ENCODE data around the gene FUOM. TPM values are rescaled to one million over a fixed set of nuclear protein-coding genes. Genes with fewer than 3 reads are reported as not detected.

The FUOM gene
- total and polyA plus RNA-seq, 9 of the 15 experiments (the other 6 are each of a cell fraction or from before 2014, with no cell fraction given) = 1.8 to 96.1 (median 27.0) TPM

DNA sequence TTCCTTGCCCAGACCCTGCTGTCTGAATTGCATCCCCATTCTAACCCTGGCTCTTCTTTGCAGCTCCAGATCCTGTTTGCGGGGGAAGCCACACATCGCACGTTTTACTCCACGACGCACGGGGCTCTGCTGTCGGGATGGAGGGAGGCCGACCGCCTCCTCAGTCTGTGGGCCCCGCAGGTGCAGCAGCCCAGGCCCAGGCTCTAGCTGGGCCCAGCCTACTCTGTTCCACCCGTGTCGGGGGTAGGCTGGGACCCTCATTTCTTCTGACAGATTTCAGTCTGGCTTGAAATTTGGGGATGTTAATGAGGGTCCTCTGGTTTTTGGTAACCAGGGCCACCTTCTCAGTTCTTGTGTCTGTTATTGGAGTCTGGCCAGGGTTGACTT, 33.4 kb upstream of the FUOM start:
- Histone ChIP-seq H3K9me3 (replicated peaks; ENCODE audit: control insufficient read depth, insufficient read depth, low read depth, low read length) (no peaks in the 10 kb centered on the region), H4K20me1 (replicated peaks; ENCODE audit: control insufficient read depth, insufficient read depth, low read length) (no peaks in the 10 kb centered on the region), H3K9me1 (ENCODE audit: control insufficient read depth, insufficient read depth, low read length) (no peaks in the 10 kb centered on the region), H3K79me2 (ENCODE audit: control insufficient read depth, insufficient read depth, low read length) (peaks cover 19% of the 10 kb centered on the region), H2AFZ (ENCODE audit: low read depth, low read length) (no peak overlapping the region), H3K4me2 (ENCODE audit: insufficient read depth, low read length) (peak overlapping the region; percentile 92), H3K36me3 (ENCODE audit: control insufficient read depth, insufficient read depth, low read length) (peaks cover 11% of the 10 kb centered on the region; the same call in 1 of the 3 replicates), H3K27me3 (ENCODE audit: control insufficient read depth in 2 of 2, insufficient read depth in 2 of 2, low read length in 2 of 2) (no peaks in the 10 kb centered on the region), H3K4me3 (no peak overlapping the region), H3K27ac (ENCODE audit: extremely low read depth, low read depth, low read length) (peak overlapping the region; percentile 83; the same call in 2 of the 3 replicates), H3K4me1 (replicated peaks in 1 of 2; ENCODE audit: control insufficient read depth in 2 of 2, insufficient read depth in 2 of 2, low read length in 2 of 2) (peaks cover 17 to 65% of the 10 kb centered on the region in 2 experiments), H3K9ac (ENCODE audit: insufficient read depth in 1 of 2, low read depth in 2 of 2, low read length in 2 of 2) (peak overlapping the region in 1 of 2 experiments; percentile 52; a peak in 2 of 4 replicates)
- BruUV-seq (replicated peaks) = no TSS peak
- FAIRE-seq (no peak), ATAC-seq (no peak), DNase-seq (ENCODE audit: extremely low read depth in 1 of 4, low spot score in 3 of 4) (no peak)
- CTCF ChIA-PET (ENCODE audit: low intra/inter-chr PET ratio) = no interaction called here
- POLR2A ChIA-PET = interaction anchor here (1.6 kb wide), 1 partner anchor 14 kb away, joined by 5 read pairs; no protein-coding TSS in a partner anchor
- in situ Hi-C loops (cut with MboI) (no loop called here), intact Hi-C loops (cut with micrococcal nuclease) (loop anchor here (5.0 to 10.0 kb wide), 2 partner anchors 34 to 66 kb away; partner anchors contain the start of gene FUOM)
- 94% methylated on average over 12 of the region's 12 CpGs for WGBS (ENCODE audit: insufficient coverage, low coverage, missing lambda C conversion rate)
- TF ChIP-seq NFXL1 (CRISPR knock-in tag; IDR thresholded peaks at IDR 0.05) = no peak
- TF ChIP-seq SAFB (IDR thresholded peaks at IDR 0.05; ENCODE audit: borderline replicate concordance, low read depth, low read length) = no peak
- TF ChIP-seq SUPT5H (IDR thresholded peaks at IDR 0.05) = no peak
- TF ChIP-seq BACH1 (tag; IDR thresholded peaks at IDR 0.05) = no peak
- no peak for TF ChIP-seq CBFB (CRISPR knock-in tag; IDR thresholded peaks at IDR 0.05)
- TF ChIP-seq, protein P1, sequence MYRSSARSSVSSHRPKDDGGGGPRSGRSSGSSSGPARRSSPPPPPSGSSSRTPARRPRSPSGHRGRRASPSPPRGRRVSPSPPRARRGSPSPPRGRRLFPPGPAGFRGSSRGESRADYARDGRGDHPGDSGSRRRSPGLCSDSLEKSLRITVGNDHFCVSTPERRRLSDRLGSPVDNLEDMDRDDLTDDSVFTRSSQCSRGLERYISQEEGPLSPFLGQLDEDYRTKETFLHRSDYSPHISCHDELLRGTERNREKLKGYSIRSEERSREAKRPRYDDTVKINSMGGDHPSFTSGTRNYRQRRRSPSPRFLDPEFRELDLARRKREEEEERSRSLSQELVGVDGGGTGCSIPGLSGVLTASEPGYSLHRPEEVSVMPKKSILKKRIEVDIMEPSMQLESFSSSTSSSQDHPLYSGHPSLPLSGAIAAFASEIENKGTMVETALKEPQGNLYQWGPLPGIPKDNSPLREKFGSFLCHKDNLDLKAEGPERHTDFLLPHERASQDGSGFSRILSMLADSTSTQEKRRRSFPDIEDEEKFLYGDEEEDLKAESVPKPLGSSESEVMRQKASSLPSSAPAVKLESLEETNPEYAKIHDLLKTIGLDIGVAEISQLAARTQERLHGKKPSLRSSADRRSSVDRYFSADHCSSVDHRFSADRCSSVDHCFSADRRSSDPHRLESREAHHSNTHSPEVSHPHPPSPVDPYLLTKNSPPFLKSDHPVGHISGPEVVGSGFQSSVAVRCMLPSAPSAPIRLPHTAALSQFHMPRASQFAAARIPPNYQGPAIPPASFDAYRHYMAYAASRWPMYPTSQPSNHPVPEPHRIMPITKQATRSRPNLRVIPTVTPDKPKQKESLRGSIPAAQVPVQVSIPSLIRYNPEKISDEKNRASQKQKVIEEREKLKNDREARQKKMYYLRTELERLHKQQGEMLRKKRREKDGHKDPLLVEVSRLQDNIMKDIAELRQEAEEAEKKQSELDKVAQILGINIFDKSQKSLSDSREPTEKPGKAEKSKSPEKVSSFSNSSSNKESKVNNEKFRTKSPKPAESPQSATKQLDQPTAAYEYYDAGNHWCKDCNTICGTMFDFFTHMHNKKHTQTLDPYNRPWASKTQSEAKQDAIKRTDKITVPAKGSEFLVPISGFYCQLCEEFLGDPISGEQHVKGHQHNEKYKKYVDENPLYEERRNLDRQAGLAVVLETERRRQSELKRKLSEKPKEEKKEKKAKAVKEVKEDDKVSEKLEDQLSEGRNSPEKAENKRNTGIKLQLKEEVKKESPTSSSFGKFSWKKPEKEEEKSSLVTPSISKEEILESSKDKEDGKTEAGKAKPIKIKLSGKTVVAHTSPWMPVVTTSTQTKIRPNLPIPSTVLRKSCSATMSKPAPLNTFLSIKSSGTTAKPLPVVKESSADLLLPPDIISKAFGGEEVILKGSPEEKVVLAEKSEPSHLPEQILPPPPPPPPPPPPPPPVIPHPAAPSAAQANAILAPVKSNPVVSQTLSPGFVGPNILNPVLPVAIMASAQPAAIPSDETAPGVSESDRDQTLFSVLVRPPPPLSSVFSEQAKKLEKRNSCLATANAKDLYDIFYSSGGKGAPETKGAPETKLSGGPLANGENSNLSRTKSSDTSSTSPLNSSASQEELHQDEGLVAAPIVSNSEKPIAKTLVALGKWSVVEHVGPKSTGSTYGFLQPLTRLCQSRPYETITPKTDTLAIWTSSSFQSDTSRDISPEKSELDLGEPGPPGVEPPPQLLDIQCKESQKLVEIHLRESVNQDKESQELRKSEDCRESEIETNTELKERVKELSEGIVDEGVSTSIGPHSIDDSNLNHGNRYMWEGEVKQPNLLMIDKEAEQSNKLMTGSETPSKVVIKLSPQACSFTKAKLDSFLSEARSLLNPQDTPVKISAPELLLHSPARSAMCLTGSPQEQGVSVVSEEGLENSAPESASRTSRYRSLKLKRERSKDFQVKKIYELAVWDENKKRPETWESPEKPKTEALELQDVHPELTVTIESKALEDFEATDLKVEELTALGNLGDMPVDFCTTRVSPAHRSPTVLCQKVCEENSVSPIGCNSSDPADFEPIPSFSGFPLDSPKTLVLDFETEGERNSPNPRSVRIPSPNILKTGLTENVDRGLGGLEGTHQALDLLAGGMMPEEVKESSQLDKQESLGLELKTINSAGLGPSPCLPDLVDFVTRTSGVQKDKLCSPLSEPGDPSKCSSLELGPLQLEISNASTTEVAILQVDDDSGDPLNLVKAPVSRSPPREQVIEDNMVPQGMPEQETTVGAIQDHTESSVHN (IDR thresholded peaks at IDR 0.05; ENCODE audit: borderline replicate concordance in 1 of 2, low read depth in 1 of 2) = no peak
- no peak for TF ChIP-seq NFE2 (IDR thresholded peaks at IDR 0.05; ENCODE audit: low read depth)
- TF ChIP-seq, protein P2, sequence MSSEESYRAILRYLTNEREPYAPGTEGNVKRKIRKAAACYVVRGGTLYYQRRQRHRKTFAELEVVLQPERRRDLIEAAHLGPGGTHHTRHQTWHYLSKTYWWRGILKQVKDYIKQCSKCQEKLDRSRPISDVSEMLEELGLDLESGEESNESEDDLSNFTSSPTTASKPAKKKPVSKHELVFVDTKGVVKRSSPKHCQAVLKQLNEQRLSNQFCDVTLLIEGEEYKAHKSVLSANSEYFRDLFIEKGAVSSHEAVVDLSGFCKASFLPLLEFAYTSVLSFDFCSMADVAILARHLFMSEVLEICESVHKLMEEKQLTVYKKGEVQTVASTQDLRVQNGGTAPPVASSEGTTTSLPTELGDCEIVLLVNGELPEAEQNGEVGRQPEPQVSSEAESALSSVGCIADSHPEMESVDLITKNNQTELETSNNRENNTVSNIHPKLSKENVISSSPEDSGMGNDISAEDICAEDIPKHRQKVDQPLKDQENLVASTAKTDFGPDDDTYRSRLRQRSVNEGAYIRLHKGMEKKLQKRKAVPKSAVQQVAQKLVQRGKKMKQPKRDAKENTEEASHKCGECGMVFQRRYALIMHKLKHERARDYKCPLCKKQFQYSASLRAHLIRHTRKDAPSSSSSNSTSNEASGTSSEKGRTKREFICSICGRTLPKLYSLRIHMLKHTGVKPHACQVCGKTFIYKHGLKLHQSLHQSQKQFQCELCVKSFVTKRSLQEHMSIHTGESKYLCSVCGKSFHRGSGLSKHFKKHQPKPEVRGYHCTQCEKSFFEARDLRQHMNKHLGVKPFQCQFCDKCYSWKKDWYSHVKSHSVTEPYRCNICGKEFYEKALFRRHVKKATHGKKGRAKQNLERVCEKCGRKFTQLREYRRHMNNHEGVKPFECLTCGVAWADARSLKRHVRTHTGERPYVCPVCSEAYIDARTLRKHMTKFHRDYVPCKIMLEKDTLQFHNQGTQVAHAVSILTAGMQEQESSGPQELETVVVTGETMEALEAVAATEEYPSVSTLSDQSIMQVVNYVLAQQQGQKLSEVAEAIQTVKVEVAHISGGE (CRISPR knock-in tag; IDR thresholded peaks at IDR 0.05) = no peak
- TF ChIP-seq CTBP1 (IDR thresholded peaks at IDR 0.05; ENCODE audit: borderline replicate concordance) = no peak
- TF ChIP-seq HLTF (IDR thresholded peaks at IDR 0.05) = no peak
- no peak for TF ChIP-seq HSF4 (CRISPR knock-in tag; IDR thresholded peaks at IDR 0.05; ENCODE audit: borderline replicate concordance)
- no peak for TF ChIP-seq MEF2D (tag; conservative IDR thresholded peaks at IDR 0.05; ENCODE audit: low read depth)

Measured in K562 (cell line).